Esophagus muscularis mucosa (tissue), 3 donors: Measurements from ENCODE around the gene GRK5.

Experiments used
- POLR2A ChIP-seq: fragments of 450-650 bp; IDR thresholded peaks from one replicate; pipeline ENCODE4 v1.6.1; 2017; ENCODE audit warnings: antibody characterized with exemption, moderate library complexity, mild to moderate bottlenecking, low read depth
- TF ChIP-seq, protein P1 (sequence below), 3 experiments: fragments of 200-600 bp in 2 of 3; fragments of 450-650 bp in 1 of 3; sonication (generic) in 2 of 3; IDR thresholded peaks; one replicate each; pipeline ENCODE4 v1.5.1; 2017 to 2019; ENCODE audit warnings: antibody characterized with exemption in 3 of 3, mild to moderate bottlenecking in 2 of 3, moderate library complexity in 1 of 3

DNA sequence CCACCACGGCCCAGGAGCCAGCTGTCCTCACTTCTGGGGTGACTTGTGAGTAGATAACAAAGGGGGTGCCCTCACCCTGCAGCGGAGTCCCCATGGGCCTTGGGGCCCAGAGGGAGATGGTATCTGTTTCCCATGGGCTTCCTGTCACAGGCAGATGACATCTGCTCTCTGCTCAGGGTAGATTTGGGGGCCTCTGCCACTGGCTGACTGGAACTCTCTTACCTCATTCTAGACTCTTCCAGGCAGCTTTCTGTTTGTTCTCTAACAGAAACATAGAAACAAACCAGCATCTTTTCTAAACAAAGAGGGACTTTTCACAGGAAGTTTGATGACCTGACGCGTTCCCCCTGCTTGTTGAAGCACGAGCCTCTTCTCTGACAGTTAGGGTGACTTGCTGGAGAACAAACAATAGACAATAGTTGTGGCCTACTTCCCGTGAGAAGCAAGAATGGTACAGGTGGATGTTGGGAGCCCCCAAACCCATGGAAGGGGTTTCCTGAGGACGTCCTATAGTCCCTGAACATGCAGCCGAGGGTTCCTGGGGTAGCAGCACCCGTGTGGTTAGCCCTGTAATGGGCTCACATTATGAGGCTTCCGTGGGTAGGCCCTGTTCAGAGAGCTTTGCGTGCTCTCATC, 61.6 kb downstream of the GRK5 start:
- TF ChIP-seq, protein P1, sequence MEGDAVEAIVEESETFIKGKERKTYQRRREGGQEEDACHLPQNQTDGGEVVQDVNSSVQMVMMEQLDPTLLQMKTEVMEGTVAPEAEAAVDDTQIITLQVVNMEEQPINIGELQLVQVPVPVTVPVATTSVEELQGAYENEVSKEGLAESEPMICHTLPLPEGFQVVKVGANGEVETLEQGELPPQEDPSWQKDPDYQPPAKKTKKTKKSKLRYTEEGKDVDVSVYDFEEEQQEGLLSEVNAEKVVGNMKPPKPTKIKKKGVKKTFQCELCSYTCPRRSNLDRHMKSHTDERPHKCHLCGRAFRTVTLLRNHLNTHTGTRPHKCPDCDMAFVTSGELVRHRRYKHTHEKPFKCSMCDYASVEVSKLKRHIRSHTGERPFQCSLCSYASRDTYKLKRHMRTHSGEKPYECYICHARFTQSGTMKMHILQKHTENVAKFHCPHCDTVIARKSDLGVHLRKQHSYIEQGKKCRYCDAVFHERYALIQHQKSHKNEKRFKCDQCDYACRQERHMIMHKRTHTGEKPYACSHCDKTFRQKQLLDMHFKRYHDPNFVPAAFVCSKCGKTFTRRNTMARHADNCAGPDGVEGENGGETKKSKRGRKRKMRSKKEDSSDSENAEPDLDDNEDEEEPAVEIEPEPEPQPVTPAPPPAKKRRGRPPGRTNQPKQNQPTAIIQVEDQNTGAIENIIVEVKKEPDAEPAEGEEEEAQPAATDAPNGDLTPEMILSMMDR (IDR thresholded peaks at IDR 0.05) = no peak
- TF ChIP-seq POLR2A = no peak
